GM23338 (cell line): Measurements from ENCODE around the gene IER3IP1. TPM values are rescaled to one million over a fixed set of nuclear protein-coding genes. Genes with fewer than 3 reads are reported as not detected.

ENCODE experiments used
- ATAC-seq: fragments of 200-7000 bp; cut with Tn5 transposase; 3 replicates; pipeline ENCODE4 v1.9.1; 2020
- DNase-seq: peaks from one replicate; pipeline ENCODE4 v3.0.0-alpha.2; 2015; ENCODE audit warnings: low spot score
- H2AFZ ChIP-seq: fragments of 200-600 bp; sonication (generic); 2 replicates; pipeline ENCODE4 v1.8.0; 2016; ENCODE audit warnings: antibody characterized with exemption, mild to moderate bottlenecking, moderate library complexity
- H3F3A ChIP-seq: fragments of 200-600 bp; sonication (generic); replicated peaks from 2 replicates; pipeline ENCODE4 v1.8.0; 2017; ENCODE audit warnings: antibody characterized with exemption, mixed run types, low read depth
- H3K27ac ChIP-seq: fragments of 200-600 bp; sonication (generic); 2 replicates; pipeline ENCODE4 v1.6.1; 2016; ENCODE audit warnings: low read depth
- H3K27me3 ChIP-seq: fragments of 200-600 bp; sonication (generic); 2 replicates; pipeline ENCODE4 v1.8.0; 2016; ENCODE audit warnings: mild to moderate bottlenecking, mixed run types, moderate library complexity; ENCODE audit not compliant: insufficient read depth
- H3K36me3 ChIP-seq: fragments of 200-600 bp; sonication (generic); 2 replicates; pipeline ENCODE4 v1.8.0; 2016; ENCODE audit warnings: mild to moderate bottlenecking; ENCODE audit not compliant: insufficient read depth
- H3K4me1 ChIP-seq: fragments of 200-600 bp; sonication (generic); 2 replicates; pipeline ENCODE4 v1.8.0; 2016; ENCODE audit warnings: mild to moderate bottlenecking, moderate library complexity; ENCODE audit not compliant: insufficient read depth
- H3K4me2 ChIP-seq: fragments of 200-600 bp; sonication (generic); 2 replicates; pipeline ENCODE4 v1.7.1; 2017; ENCODE audit warnings: mixed run types
- H3K4me3 ChIP-seq: fragments of 200-600 bp; sonication (generic); 2 replicates; pipeline ENCODE4 v1.6.1; 2016; ENCODE audit warnings: mixed run types
- H3K79me2 ChIP-seq: fragments of 200-600 bp; sonication (generic); replicated peaks from 2 replicates; pipeline ENCODE4 v1.8.0; 2017; ENCODE audit warnings: mild to moderate bottlenecking; ENCODE audit not compliant: insufficient read depth
- H3K9me2 ChIP-seq: fragments of 200-600 bp; sonication (generic); 2 replicates; pipeline ENCODE4 v1.8.0; 2017; ENCODE audit not compliant: insufficient read depth
- H4K20me1 ChIP-seq: fragments of 200-600 bp; sonication (generic); replicated peaks from 2 replicates; pipeline ENCODE4 v1.8.0; 2017; ENCODE audit warnings: mild to moderate bottlenecking; ENCODE audit not compliant: insufficient read depth
- H3K27ac Mint-ChIP-seq: 2 replicates; pipeline ENCODE4 v1.8.0; 2020; ENCODE audit warnings: inconsistent platforms, mild to moderate bottlenecking, moderate library complexity, mixed read lengths
- H3K27me3 Mint-ChIP-seq: 3 replicates; pipeline ENCODE4 v1.8.0; 2022; ENCODE audit warnings: low read depth, mild to moderate bottlenecking, moderate library complexity, mixed read lengths, inconsistent platforms; ENCODE audit not compliant: insufficient read depth, poor library complexity
- H3K36me3 Mint-ChIP-seq: 3 replicates; pipeline ENCODE4 v1.8.0; 2021; ENCODE audit warnings: low read depth, mild to moderate bottlenecking, inconsistent platforms, moderate library complexity, mixed read lengths
- H3K4me1 Mint-ChIP-seq: 3 replicates; pipeline ENCODE4 v1.8.0; 2020; ENCODE audit warnings: mild to moderate bottlenecking, inconsistent platforms, mixed read lengths
- H3K4me3 Mint-ChIP-seq: 3 replicates; pipeline ENCODE4 v1.8.0; 2021; ENCODE audit warnings: moderate library complexity, mild to moderate bottlenecking, inconsistent platforms, mixed read lengths
- H3K9me3 Mint-ChIP-seq: 3 replicates; pipeline ENCODE4 v1.8.0; 2020; ENCODE audit warnings: moderate library complexity, mild to moderate bottlenecking, inconsistent platforms, mixed read lengths
- CREB1 ChIP-seq: fragments of 250-450 bp; sonication (Bioruptor Pico); IDR thresholded peaks from 2 replicates; pipeline ENCODE4 v1.5.0; 2020; ENCODE audit warnings: low read depth, mild to moderate bottlenecking, moderate library complexity
- JUNB ChIP-seq: IDR thresholded peaks from one replicate; pipeline ENCODE4 v1.6.1; 2016; ENCODE audit warnings: antibody characterized with exemption; ENCODE audit not compliant: unreplicated experiment
- NANOG ChIP-seq: IDR thresholded peaks from 2 replicates; pipeline ENCODE4 v1.6.1; 2016; ENCODE audit warnings: antibody characterized with exemption, borderline replicate concordance
- POLR2AphosphoS5 ChIP-seq: IDR thresholded peaks from 2 replicates; pipeline ENCODE4 v1.6.1; 2016; ENCODE audit warnings: antibody characterized with exemption, low read depth
- STAT1 ChIP-seq: IDR thresholded peaks from one replicate; pipeline ENCODE4 v1.6.1; 2016; ENCODE audit warnings: antibody characterized with exemption; ENCODE audit not compliant: unreplicated experiment
- ZNF331 ChIP-seq: fragments of 250-450 bp; sonication (Bioruptor Pico); IDR thresholded peaks from 2 replicates; pipeline ENCODE4 v1.5.0; 2020; ENCODE audit warnings: low read depth, mild to moderate bottlenecking, moderate library complexity
- polyA plus RNA-seq: library from polyadenylated mRNA; unstranded; fragments of >200 nt; fragmentation: Nextera tagmentation; extraction: Ambion mirVana; gene quantifications from 2 replicates; pipeline ENCODE4 v1.2.1, GENCODE V29; 2016
- total RNA-seq: library from RNA; depleted of rRNA; stranded (reverse); fragments of >200 nt; shearing (Covaris generic); gene quantifications from 2 replicates; pipeline ENCODE4 v1.2.3, GENCODE V29; 2014
- TF ChIP-seq, protein P1 (sequence below), 2 experiments: fragments of 200-600 bp in 1 of 2; sonication (generic) in 1 of 2; conservative IDR thresholded peaks; 2 replicates each; pipeline versions ENCODE4 v1.5.1 to v1.6.1; 2016 to 2017; ENCODE audit warnings: antibody characterized with exemption in 2 of 2, low read depth in 2 of 2, mild to moderate bottlenecking in 2 of 2, moderate library complexity in 1 of 2
- TF ChIP-seq, protein P2 (sequence below): fragments of 250-450 bp; sonication (Bioruptor Pico); IDR thresholded peaks from 2 replicates; pipeline ENCODE4 v1.5.0; 2020; ENCODE audit warnings: mild to moderate bottlenecking, moderate library complexity

IER3IP1 gene
- total and polyA plus RNA-seq, 2 experiments from 2014 or later = 12.2 to 24.0 TPM

DNA sequence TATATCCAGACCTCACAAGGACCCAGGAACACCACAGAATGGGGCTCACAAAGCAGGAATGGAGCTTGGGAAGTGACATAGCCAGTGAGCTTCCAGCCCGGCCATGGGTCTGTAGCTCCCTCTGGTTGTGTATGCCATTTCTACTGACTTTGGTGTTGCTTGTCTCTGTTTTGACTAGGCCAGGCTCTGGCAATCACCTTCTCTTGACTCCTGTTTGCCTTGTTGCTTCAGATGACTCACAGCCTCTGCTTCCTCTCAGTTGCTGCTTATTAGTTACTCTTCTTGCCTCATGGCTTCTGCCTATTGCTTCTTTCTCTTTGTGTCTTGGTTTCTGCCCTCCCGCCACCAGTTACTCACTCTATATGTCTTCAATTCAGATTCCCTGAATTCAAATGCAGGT, 15.8 kb upstream of the IER3IP1 start:
- Histone ChIP-seq H3K27me3 (no peaks in the 10 kb centered on the region), H3K36me3 (no peaks in the 10 kb centered on the region), H3K27ac (no peak overlapping the region), H3K9me2 (0 out of 2 replicates have a peak, but pooled peaks cover 3% of the 10 kb centered on the region), H2AFZ (peak overlapping the region; percentile 76; the same call in 1 of the 2 replicates), H3K4me2 (no peak overlapping the region), H4K20me1 (no peaks in the 10 kb centered on the region), H3K79me2 (no peaks in the 10 kb centered on the region), H3K4me3 (no peak overlapping the region), H3K4me1 (no peaks in the 10 kb centered on the region), H3F3A (no peaks in the 10 kb centered on the region)
- DNase-seq (no peak), ATAC-seq (no peak)
- Mint-ChIP-seq H3K27me3 (no peaks in the 10 kb centered on the region), H3K36me3 (no peaks in the 10 kb centered on the region), H3K9me3 (no peaks in the 10 kb centered on the region), H3K4me1 (no peaks in the 10 kb centered on the region), H3K27ac (no peak overlapping the region), H3K4me3 (no peak overlapping the region)
- TF ChIP-seq, protein P1, sequence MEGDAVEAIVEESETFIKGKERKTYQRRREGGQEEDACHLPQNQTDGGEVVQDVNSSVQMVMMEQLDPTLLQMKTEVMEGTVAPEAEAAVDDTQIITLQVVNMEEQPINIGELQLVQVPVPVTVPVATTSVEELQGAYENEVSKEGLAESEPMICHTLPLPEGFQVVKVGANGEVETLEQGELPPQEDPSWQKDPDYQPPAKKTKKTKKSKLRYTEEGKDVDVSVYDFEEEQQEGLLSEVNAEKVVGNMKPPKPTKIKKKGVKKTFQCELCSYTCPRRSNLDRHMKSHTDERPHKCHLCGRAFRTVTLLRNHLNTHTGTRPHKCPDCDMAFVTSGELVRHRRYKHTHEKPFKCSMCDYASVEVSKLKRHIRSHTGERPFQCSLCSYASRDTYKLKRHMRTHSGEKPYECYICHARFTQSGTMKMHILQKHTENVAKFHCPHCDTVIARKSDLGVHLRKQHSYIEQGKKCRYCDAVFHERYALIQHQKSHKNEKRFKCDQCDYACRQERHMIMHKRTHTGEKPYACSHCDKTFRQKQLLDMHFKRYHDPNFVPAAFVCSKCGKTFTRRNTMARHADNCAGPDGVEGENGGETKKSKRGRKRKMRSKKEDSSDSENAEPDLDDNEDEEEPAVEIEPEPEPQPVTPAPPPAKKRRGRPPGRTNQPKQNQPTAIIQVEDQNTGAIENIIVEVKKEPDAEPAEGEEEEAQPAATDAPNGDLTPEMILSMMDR (conservative IDR thresholded peaks at IDR 0.05; ENCODE audit: low read depth in 2 of 2) = peak in 1 of 2 experiments; percentile 38; a peak in 2 of 4 replicates
- TF ChIP-seq STAT1 = no peak

DNA sequence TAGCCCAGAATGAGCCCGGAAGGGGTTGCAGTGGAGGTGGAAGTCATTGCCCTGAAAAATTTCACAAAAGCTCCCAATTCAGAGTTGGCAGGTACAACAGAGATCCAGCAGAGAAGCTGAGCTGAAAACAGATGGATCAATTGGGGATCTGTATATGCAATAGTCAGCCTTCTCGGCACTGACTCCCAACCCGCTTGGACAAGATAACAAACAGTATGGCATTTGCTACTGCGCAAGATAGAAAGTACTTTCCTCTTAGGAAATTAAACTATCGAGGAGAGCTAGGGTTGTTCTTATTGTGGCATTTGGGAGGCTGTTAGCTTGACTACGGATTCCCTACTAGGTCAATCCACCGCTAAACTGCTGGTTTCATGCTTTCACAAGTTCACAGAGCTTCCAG, 11.6 kb upstream of the IER3IP1 start:
- Mint-ChIP-seq H3K9me3 (peaks cover 23% of the 10 kb centered on the region), H3K4me3 (no peak overlapping the region)
- no peaks in the 10 kb centered on the region for H3K27me3 ChIP-seq

More for the DNA sequence above, 11.6 kb upstream of the IER3IP1 start:
- H3K4me2 ChIP-seq = no peak overlapping the region
- no peaks in the 10 kb centered on the region for H3K4me1 ChIP-seq
- Mint-ChIP-seq H3K27ac (no peak overlapping the region), H3K36me3 (peaks cover 14% of the 10 kb centered on the region; the same call in 2 of the 3 replicates), H3K4me1 (no peaks in the 10 kb centered on the region), H3K27me3 (peaks cover 5% of the 10 kb centered on the region)
- TF ChIP-seq POLR2AphosphoS5 (no peak), JUNB (no peak), STAT1 (no peak), CREB1 (CRISPR knock-in tag) (no peak), ZNF331 (CRISPR knock-in tag) (no peak), NANOG (no peak)
- TF ChIP-seq, protein P1 (conservative IDR thresholded peaks at IDR 0.05; ENCODE audit: low read depth in 2 of 2) = no peak
- TF ChIP-seq, protein P2, sequence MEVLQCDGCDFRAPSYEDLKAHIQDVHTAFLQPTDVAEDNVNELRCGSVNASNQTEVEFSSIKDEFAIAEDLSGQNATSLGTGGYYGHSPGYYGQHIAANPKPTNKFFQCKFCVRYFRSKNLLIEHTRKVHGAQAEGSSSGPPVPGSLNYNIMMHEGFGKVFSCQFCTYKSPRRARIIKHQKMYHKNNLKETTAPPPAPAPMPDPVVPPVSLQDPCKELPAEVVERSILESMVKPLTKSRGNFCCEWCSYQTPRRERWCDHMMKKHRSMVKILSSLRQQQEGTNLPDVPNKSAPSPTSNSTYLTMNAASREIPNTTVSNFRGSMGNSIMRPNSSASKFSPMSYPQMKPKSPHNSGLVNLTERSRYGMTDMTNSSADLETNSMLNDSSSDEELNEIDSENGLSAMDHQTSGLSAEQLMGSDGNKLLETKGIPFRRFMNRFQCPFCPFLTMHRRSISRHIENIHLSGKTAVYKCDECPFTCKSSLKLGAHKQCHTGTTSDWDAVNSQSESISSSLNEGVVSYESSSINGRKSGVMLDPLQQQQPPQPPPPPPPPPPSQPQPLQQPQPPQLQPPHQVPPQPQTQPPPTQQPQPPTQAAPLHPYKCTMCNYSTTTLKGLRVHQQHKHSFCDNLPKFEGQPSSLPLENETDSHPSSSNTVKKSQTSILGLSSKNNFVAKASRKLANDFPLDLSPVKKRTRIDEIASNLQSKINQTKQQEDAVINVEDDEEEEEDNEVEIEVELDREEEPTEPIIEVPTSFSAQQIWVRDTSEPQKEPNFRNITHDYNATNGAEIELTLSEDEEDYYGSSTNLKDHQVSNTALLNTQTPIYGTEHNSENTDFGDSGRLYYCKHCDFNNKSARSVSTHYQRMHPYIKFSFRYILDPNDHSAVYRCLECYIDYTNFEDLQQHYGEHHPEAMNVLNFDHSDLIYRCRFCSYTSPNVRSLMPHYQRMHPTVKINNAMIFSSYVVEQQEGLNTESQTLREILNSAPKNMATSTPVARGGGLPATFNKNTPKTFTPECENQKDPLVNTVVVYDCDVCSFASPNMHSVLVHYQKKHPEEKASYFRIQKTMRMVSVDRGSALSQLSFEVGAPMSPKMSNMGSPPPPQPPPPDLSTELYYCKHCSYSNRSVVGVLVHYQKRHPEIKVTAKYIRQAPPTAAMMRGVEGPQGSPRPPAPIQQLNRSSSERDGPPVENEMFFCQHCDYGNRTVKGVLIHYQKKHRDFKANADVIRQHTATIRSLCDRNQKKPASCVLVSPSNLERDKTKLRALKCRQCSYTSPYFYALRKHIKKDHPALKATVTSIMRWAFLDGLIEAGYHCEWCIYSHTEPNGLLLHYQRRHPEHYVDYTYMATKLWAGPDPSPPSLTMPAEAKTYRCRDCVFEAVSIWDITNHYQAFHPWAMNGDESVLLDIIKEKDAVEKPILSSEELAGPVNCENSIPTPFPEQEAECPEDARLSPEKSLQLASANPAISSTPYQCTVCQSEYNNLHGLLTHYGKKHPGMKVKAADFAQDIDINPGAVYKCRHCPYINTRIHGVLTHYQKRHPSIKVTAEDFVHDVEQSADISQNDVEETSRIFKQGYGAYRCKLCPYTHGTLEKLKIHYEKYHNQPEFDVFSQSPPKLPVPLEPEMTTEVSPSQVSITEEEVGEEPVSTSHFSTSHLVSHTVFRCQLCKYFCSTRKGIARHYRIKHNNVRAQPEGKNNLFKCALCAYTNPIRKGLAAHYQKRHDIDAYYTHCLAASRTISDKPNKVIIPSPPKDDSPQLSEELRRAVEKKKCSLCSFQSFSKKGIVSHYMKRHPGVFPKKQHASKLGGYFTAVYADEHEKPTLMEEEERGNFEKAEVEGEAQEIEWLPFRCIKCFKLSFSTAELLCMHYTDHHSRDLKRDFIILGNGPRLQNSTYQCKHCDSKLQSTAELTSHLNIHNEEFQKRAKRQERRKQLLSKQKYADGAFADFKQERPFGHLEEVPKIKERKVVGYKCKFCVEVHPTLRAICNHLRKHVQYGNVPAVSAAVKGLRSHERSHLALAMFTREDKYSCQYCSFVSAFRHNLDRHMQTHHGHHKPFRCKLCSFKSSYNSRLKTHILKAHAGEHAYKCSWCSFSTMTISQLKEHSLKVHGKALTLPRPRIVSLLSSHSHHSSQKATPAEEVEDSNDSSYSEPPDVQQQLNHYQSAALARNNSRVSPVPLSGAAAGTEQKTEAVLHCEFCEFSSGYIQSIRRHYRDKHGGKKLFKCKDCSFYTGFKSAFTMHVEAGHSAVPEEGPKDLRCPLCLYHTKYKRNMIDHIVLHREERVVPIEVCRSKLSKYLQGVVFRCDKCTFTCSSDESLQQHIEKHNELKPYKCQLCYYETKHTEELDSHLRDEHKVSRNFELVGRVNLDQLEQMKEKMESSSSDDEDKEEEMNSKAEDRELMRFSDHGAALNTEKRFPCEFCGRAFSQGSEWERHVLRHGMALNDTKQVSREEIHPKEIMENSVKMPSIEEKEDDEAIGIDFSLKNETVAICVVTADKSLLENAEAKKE = no peak
- H3K4me3 ChIP-seq = no peak overlapping the region
- no peak overlapping the region for H2AFZ ChIP-seq
- no peaks in the 10 kb centered on the region for H3K36me3 ChIP-seq
- DNase-seq (no peak), ATAC-seq (no peak)
- H3K27ac ChIP-seq = no peak overlapping the region
- no peaks in the 10 kb centered on the region for H3K9me2 ChIP-seq
- H3K79me2 ChIP-seq = no peaks in the 10 kb centered on the region
- no peaks in the 10 kb centered on the region for H3F3A ChIP-seq
- no peaks in the 10 kb centered on the region for H4K20me1 ChIP-seq
